T-cell (primary cell): ENCODE measurements around the gene HDAC1. TPM values are rescaled to one million over a fixed set of nuclear protein-coding genes. Genes with fewer than 3 reads are reported as not detected.

ENCODE experiments used
- ATAC-seq, 4 experiments: fragments of 200-7000 bp in 3 of 4; fragments of 150-1000 bp in 1 of 4; cut with Tn5 transposase; replicated peaks in 1 of 4; 1 replicate in 3 of 4; 2 replicates in 1 of 4; pipeline ENCODE4 v1.10.0; 2021; ENCODE audit warnings: moderate library complexity in 3 of 4, mild to moderate bottlenecking in 2 of 4, moderate number of reproducible peaks in 1 of 4
- CTCF ChIA-PET, 2 donors: fragments of 300-600 bp; sonication (Branson Sonifier 250); formaldehyde crosslinking; loops; one replicate each; lab custom pipeline; 2022; ENCODE audit warnings: antibody characterized with exemption in 2 of 2; lab: Charles Lee
- POLR2A ChIA-PET, 2 donors: fragments of 300-600 bp; sonication (Branson Sonifier 250); formaldehyde crosslinking; loops; one replicate each; lab custom pipeline; 2022; ENCODE audit warnings: antibody characterized with exemption in 2 of 2; lab: Charles Lee
- DNase-seq, 35 experiments: peaks; one replicate each; pipeline versions ENCODE4 v3.0.0 to v3.0.0-alpha.2; 2013 to 2023
- H3K27ac ChIP-seq: one replicate; pipeline ENCODE4 v1.5.1; 2013; ENCODE audit warnings: low read length
- H3K27me3 ChIP-seq, 2 experiments: replicated peaks in 1 of 2; 1 replicate in 1 of 2; 2 replicates in 1 of 2; pipeline versions ENCODE4 v1.6.1 to v1.7.0; 2013; ENCODE audit warnings: low read length in 1 of 2, mixed read lengths in 1 of 2; ENCODE audit not compliant: control insufficient read depth in 2 of 2, insufficient read depth in 2 of 2; ENCODE audit errors: extremely low read depth in 1 of 2
- H3K36me3 ChIP-seq, 2 donors: 1 replicate in 1 of 2; 2 replicates in 1 of 2; pipeline versions ENCODE4 v1.6.1 to v1.7.0; 2013; ENCODE audit warnings: low read length in 1 of 2; ENCODE audit not compliant: control insufficient read depth in 2 of 2, insufficient read depth in 1 of 2; ENCODE audit errors: extremely low read depth in 1 of 2
- H3K4me1 ChIP-seq, 2 experiments: 1 replicate in 1 of 2; 2 replicates in 1 of 2; pipeline versions ENCODE4 v1.6.1 to v1.7.0; 2013; ENCODE audit warnings: low read length in 2 of 2, mixed read lengths in 1 of 2; ENCODE audit not compliant: insufficient read depth in 2 of 2, control insufficient read depth in 1 of 2; ENCODE audit errors: extremely low read depth in 1 of 2
- H3K4me3 ChIP-seq, 2 donors: 1 replicate in 1 of 2; 2 replicates in 1 of 2; pipeline versions ENCODE4 v1.5.1 to v1.7.0; 2013; ENCODE audit warnings: mild to moderate bottlenecking in 2 of 2, low read length in 1 of 2, moderate library complexity in 1 of 2; ENCODE audit not compliant: control insufficient read depth in 1 of 2; ENCODE audit errors: extremely low read depth in 1 of 2
- H3K9me3 ChIP-seq: 2 replicates; pipeline ENCODE4 v1.7.0; 2013
- H3K27ac Mint-ChIP-seq, 2 donors: one replicate each; pipeline ENCODE4 v1.8.0; 2020 to 2021; ENCODE audit warnings: mild to moderate bottlenecking in 2 of 2, mixed read lengths in 2 of 2
- H3K27me3 Mint-ChIP-seq, 2 donors: one replicate each; pipeline ENCODE4 v1.8.0; 2021 to 2022; ENCODE audit warnings: mixed read lengths in 2 of 2
- H3K36me3 Mint-ChIP-seq: one replicate; pipeline ENCODE4 v1.8.0; 2021; ENCODE audit warnings: mixed read lengths
- H3K4me1 Mint-ChIP-seq, 3 donors: one replicate each; pipeline ENCODE4 v1.8.0; 2020 to 2022; ENCODE audit warnings: mixed read lengths in 3 of 3, mild to moderate bottlenecking in 1 of 3
- H3K4me3 Mint-ChIP-seq, 3 donors: one replicate each; pipeline ENCODE4 v1.8.0; 2020 to 2022; ENCODE audit warnings: mild to moderate bottlenecking in 3 of 3, mixed read lengths in 3 of 3, moderate library complexity in 3 of 3
- H3K9me3 Mint-ChIP-seq, 3 donors: one replicate each; pipeline ENCODE4 v1.8.0; 2020 to 2022; ENCODE audit warnings: mixed read lengths in 3 of 3
- WGBS: methylation state at CpG from one replicate; pipeline ENCODE4 v1.1.5; 2013; ENCODE audit warnings: missing lambda C conversion rate; ENCODE audit not compliant: insufficient coverage; 5-methylcytosine and 5-hydroxymethylcytosine counted together
- total RNA-seq, 35 experiments: library from RNA in 6 of 35; stranded (reverse) in 6 of 35; fragments of 120-200 nt in 1 of 35; gene quantifications; one replicate each; pipeline versions ENCODE4 v1.2.1 to v1.2.4 and lab custom pipeline; 2013 to 2026

The HDAC1 gene
- total RNA-seq, 5 donors from 2014 or later (not counting 1 experiment from before 2014, with no cell fraction given): 117 to 153 (median 142) TPM

DNA sequence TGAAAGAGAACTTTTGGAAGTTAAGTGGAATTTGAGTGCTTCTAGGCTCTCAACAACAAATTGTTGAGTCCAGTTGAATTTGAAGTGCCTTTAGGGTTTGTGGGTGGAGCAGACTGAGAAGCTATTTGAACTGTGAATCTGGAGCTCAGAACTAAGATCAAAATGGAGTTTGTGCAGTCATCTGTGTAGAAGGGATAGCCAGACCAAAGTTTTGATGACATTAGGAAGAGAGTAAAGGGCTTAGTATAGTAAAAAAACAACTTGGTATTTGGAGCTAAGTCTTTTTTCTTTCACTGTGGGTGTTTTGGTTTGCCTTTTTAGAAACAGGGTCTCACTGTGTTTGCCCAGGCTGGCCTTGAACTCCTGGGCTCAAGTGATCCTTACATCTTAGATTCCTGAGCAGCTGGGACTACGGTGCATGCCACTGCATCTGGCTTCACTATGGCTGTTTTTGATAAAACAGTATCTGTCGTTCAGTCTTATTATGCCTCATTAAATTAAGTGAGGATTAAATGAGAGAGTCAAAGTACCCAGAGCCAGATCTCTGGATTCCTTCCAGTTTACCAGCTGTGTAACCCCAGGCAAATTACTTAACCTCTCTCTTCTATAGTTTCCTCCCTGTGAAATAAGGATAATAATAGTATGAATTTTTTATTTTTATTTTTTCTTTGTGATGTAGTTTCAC lies 20.0 kb downstream of the HDAC1 start:
- ATAC-seq (no peak), DNase-seq (no peak)
- Mint-ChIP-seq H3K4me3 (no peak overlapping the region), H3K36me3 (peaks cover 30% of the 10 kb centered on the region), H3K27me3 (no peaks in the 10 kb centered on the region), H3K4me1 (peaks cover 62 to 70% (median 67%) of the 10 kb centered on the region in 3 donors), H3K9me3 (no peaks in the 10 kb centered on the region), H3K27ac (peak overlapping the region; percentile 40 to 84)
- Histone ChIP-seq H3K27ac (no peak overlapping the region), H3K9me3 (no peaks in the 10 kb centered on the region), H3K36me3 (peaks cover 0 to 18% of the 10 kb centered on the region in 2 donors), H3K27me3 (no peaks in the 10 kb centered on the region), H3K4me1 (peaks cover 5 to 31% of the 10 kb centered on the region in 2 experiments), H3K4me3 (no peak overlapping the region)
- no CpG with 5 or more reads among the region's 2 CpGs for WGBS
- POLR2A ChIA-PET: no interaction called here
- CTCF ChIA-PET: interaction anchor here in 1 of 2 donors (1.2 kb wide), 1 partner anchor 10 kb away, joined by 3 read pairs; no protein-coding TSS in a partner anchor

DNA sequence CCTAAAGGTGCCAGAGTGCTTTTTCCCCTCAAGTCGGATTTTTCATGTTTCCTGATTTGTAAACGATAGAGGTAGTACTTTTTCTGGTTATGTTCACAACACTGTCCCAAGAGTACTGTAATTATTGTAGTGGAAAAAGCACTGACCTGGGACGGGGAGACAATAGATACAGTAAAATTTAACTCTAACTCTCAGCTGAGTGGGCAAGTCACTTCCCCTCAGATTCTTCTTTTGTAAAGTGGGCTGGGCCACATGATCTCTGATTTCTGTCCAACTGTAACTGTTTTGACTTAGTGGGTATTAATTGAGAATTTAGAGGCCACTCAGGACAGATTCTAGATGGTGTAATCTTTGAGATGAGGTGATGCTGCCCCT lies 25.0 kb downstream of the HDAC1 start:
- no peak for DNase-seq
- no peaks in the 10 kb centered on the region for H3K9me3 ChIP-seq
- H3K4me3 ChIP-seq: no peak overlapping the region
- H3K4me1 ChIP-seq: peaks cover 16 to 31% of the 10 kb centered on the region in 2 experiments
- Mint-ChIP-seq H3K36me3 (peaks cover 19% of the 10 kb centered on the region), H3K27me3 (no peaks in the 10 kb centered on the region), H3K4me3 (no peak overlapping the region), H3K4me1 (peaks cover 36 to 47% (median 38%) of the 10 kb centered on the region in 3 donors), H3K27ac (peak overlapping the region; percentile 44 to 68), H3K9me3 (no peaks in the 10 kb centered on the region)
- ATAC-seq: no peak
- CTCF ChIA-PET: no interaction called here
- H3K27ac ChIP-seq: no peak overlapping the region
- H3K27me3 ChIP-seq: no peaks in the 10 kb centered on the region
- POLR2A ChIA-PET: interaction anchor here in 1 of 2 donors (0.7 kb wide), 1 partner anchor 17 kb away, joined by 3 read pairs; no protein-coding TSS in a partner anchor
- H3K36me3 ChIP-seq: peaks cover 3 to 27% of the 10 kb centered on the region in 2 donors
- no CpG with 5 or more reads among the region's 3 CpGs for WGBS

DNA sequence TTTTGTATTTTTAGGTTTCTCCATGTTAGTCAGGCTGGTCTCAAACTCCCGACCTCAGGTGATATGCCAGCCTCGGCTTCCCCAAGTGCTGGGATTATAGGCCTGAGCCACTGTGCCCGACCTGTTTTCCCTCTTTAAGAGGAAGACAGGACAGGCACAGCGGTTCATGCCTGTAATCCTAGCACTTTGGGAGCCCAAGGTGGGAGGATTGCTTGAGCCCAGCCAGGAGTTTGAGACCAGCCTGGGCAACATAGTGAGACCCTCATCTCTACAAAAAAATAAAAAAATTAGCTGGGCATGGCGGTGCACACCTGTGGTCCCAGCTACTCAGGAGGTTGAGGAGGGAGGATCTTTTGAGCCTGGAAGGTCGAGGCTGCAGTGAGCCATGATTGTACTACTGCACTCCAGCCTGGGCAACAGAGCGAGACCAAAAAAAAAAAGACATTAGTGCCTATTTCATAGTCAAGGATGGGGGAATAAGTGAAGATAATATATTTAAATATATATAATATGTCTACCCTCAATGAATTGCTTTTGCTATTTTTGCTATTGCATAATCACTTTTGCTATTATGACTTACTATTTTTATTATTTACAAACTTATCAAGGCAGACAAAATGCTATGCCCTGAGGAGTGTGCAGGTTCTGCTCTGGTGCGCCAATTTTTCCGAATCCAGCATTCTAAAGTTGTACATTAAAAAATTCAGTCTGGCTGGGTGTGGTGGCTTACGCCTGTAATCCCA lies 26.4 kb downstream of the HDAC1 start:
- H3K27ac ChIP-seq: no peak overlapping the region
- WGBS: 100% methylated on average over 6 of the region's 10 CpGs
- DNase-seq (no peak), ATAC-seq (no peak)
- H3K27ac Mint-ChIP-seq: peak overlapping the region; percentile 61 to 72
- H3K4me1 ChIP-seq: peaks cover 25 to 44% of the 10 kb centered on the region in 2 experiments
- peaks cover 3 to 27% of the 10 kb centered on the region in 2 donors for H3K36me3 ChIP-seq
- H3K4me3 Mint-ChIP-seq: no peak overlapping the region
- H3K9me3 ChIP-seq: no peaks in the 10 kb centered on the region
- H3K4me3 ChIP-seq: no peak overlapping the region
- H3K27me3 Mint-ChIP-seq: no peaks in the 10 kb centered on the region
- no peaks in the 10 kb centered on the region for H3K27me3 ChIP-seq
- peaks cover 18% of the 10 kb centered on the region for H3K36me3 Mint-ChIP-seq
- ChIA-PET CTCF (interaction anchor here in 1 of 2 donors (0.5 kb wide), 1 partner anchor 557 kb away, joined by 4 read pairs; no protein-coding TSS in a partner anchor), POLR2A (interaction anchor here (0.6 to 0.7 kb wide), 3 partner anchors 13 to 18 kb away, joined by 3 to 4 read pairs (median 3); partner anchors contain the start of gene MARCKSL1 (in 1 of the 2))
- peaks cover 42 to 57% (median 48%) of the 10 kb centered on the region in 3 donors for H3K4me1 Mint-ChIP-seq
- H3K9me3 Mint-ChIP-seq: no peaks in the 10 kb centered on the region

DNA sequence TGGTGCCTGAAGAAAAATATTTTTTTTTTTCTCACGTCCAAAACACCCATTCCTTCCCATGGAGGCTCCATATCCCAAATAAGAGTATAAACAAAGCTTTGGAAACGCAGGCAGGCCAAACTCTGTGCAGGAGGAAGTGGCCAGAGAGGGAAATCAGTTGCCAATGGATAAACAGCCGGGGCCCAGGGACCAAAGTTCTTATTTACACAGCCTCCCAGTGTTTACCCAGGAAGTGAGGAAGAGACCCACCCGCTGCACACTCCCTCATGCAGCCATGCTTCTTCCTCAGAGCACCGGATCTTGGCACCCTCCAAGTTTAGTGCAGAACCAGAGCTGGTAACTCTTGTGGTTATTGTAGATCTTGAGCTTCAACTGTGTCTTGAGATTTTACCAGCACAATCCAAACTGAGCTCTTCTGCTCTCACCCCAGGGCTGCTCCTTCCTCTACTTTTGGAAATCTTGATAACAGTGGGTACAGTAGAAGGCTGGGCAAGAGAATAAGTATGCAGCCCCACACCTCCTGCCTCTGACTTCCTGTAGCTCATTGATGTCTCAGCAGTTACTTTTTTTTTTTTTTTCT lies 29.9 kb downstream of the HDAC1 start:
- CTCF ChIA-PET: interaction anchor here (0.5 to 1.9 kb wide), 13 partner anchors 10 to 400 kb away, joined by 3 to 11 read pairs (median 4); partner anchors contain the start of genes KPNA6 (in 1 of the 2) and MARCKSL1 (in 1 of the 2)
- peak overlapping the region; percentile 64 to 78 (median 67) for H3K4me3 Mint-ChIP-seq
- whole genome bisulfite sequencing: 40% methylated on average over 1 of the region's 5 CpGs
- Histone ChIP-seq H3K4me3 (peak overlapping the region; percentile 10 to 46), H3K4me1 (peaks cover 29 to 58% of the 10 kb centered on the region in 2 experiments), H3K9me3 (no peaks in the 10 kb centered on the region), H3K36me3 (peaks cover 7 to 36% of the 10 kb centered on the region in 2 donors), H3K27ac (peak overlapping the region; percentile 61), H3K27me3 (no peaks in the 10 kb centered on the region)
- peaks cover 18% of the 10 kb centered on the region for H3K36me3 Mint-ChIP-seq
- H3K27ac Mint-ChIP-seq: peak overlapping the region; percentile 96
- DNase-seq (peak in 23 of 35 experiments; percentile 8 to 68 (median 29)), ATAC-seq (peak; percentile 86 to 90 (median 88))
- H3K9me3 Mint-ChIP-seq: no peaks in the 10 kb centered on the region
- POLR2A ChIA-PET: interaction anchor here (0.5 to 1.4 kb wide), 12 partner anchors 9 to 544 kb away, joined by 3 to 12 read pairs (median 4); partner anchors contain the start of genes BSDC1 (in 1 of the 2) and MARCKSL1 (in 1 of the 2)
- peaks cover 44 to 59% (median 44%) of the 10 kb centered on the region in 3 donors for H3K4me1 Mint-ChIP-seq
- H3K27me3 Mint-ChIP-seq: no peaks in the 10 kb centered on the region

DNA sequence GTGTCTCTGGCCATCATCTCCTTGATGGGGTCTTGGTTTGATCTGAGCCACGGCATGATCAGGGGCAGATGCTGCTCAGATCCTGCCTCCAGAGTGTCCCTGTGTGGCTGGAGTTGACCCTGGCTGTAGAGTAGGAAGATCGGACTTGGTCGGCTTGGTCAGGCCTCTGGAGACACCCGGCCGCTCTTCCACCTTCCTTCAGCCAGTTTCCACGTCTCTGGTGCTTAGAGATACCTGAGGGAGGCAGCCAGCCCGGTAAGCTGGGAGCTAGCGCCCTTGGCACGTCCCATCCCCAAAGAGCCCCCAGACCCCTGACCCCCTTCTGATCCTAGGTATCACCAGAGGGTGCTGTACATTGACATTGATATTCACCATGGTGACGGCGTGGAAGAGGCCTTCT lies 35.3 kb downstream of the HDAC1 start:
- H3K9me3 Mint-ChIP-seq: no peaks in the 10 kb centered on the region
- no peaks in the 10 kb centered on the region for H3K9me3 ChIP-seq
- H3K4me3 Mint-ChIP-seq: no peak overlapping the region
- peaks cover 17 to 69% of the 10 kb centered on the region in 2 donors for H3K36me3 ChIP-seq
- peaks cover 51% of the 10 kb centered on the region for H3K36me3 Mint-ChIP-seq
- DNase-seq: no peak
- 93% methylated on average over 7 of the region's 11 CpGs for WGBS
- H3K27me3 ChIP-seq: no peaks in the 10 kb centered on the region
- H3K4me1 ChIP-seq: peaks cover 11 to 25% of the 10 kb centered on the region in 2 experiments
- no peaks in the 10 kb centered on the region for H3K27me3 Mint-ChIP-seq
- H3K27ac ChIP-seq: no peak overlapping the region
- peak overlapping the region in 1 of 2 donors; percentile 27 for H3K27ac Mint-ChIP-seq
- ChIA-PET POLR2A (no interaction called here), CTCF (no interaction called here)
- H3K4me3 ChIP-seq: no peak overlapping the region
- no peak for ATAC-seq
- peaks cover 25 to 34% (median 31%) of the 10 kb centered on the region in 3 donors for H3K4me1 Mint-ChIP-seq
